OCI-LY3 (cell line): ENCODE results near the gene LEFTY2.
"Not testable (repeated sequence)": the region's sequence is repeated elsewhere in the genome, so short reads cannot be mapped to it uniquely, and the experiment has no call there.

ENCODE experiments used
- H2AFZ ChIP-seq: fragments of 200-600, 300-600 bp; shearing (Covaris generic); 2 replicates; pipeline ENCODE4 v1.6.0; 2014; ENCODE audit warnings: antibody characterized with exemption, low read depth, low read length
- H3K27ac ChIP-seq: fragments of 200-600, 300-600 bp; sonication (generic); 2 replicates; pipeline ENCODE4 v1.5.1; 2014; ENCODE audit warnings: mild to moderate bottlenecking, low read length, moderate library complexity, mixed read lengths
- H3K27me3 ChIP-seq: fragments of 200-600, 300-600 bp; sonication (generic); 2 replicates; pipeline ENCODE4 v1.6.1; 2014; ENCODE audit warnings: low read depth, low read length, mixed read lengths
- H3K36me3 ChIP-seq: fragments of 200-600, 300-600 bp; sonication (generic); replicated peaks from 2 replicates; pipeline ENCODE3; 2014; ENCODE audit warnings: low read depth, low read length, mixed read lengths
- H3K4me1 ChIP-seq: fragments of 300-600, 200-600 bp; sonication (generic); 2 replicates; pipeline ENCODE4 v1.6.1; 2014; ENCODE audit warnings: low read length, mixed read lengths
- H3K4me2 ChIP-seq: fragments of 200-600, 300-600 bp; sonication (generic); 2 replicates; pipeline ENCODE4 v1.6.1; 2014; ENCODE audit warnings: low read length, mixed read lengths
- H3K4me3 ChIP-seq: fragments of 300-600, 200-600 bp; sonication (generic); 2 replicates; pipeline ENCODE4 v1.5.1; 2014; ENCODE audit warnings: antibody characterized with exemption, mild to moderate bottlenecking, low read length, moderate library complexity
- H3K79me2 ChIP-seq: fragments of 300-600, 200-600 bp; shearing (Covaris generic); 2 replicates; pipeline ENCODE4 v1.6.1; 2014; ENCODE audit warnings: mild to moderate bottlenecking, low read length, mixed read lengths
- H3K9ac ChIP-seq: fragments of 300-600, 200-600 bp; shearing (Covaris generic); 2 replicates; pipeline ENCODE4 v1.6.0; 2014; ENCODE audit warnings: mild to moderate bottlenecking, low read length, moderate library complexity
- H3K9me3 ChIP-seq: fragments of 200-600, 300-600 bp; shearing (Covaris generic); 2 replicates; pipeline ENCODE4 v1.6.1; 2014; ENCODE audit warnings: low read length, mixed read lengths; ENCODE audit not compliant: insufficient read depth
- H4K20me1 ChIP-seq: fragments of 200-600, 300-600 bp; sonication (generic); 2 replicates; pipeline ENCODE4 v1.6.1; 2016; ENCODE audit warnings: low read length, mixed read lengths; ENCODE audit not compliant: insufficient read depth
- EZH2phosphoT487 ChIP-seq: fragments of 200-600 bp; shearing (Covaris generic); IDR thresholded peaks from 2 replicates; pipeline ENCODE4 v1.6.1; 2018; ENCODE audit warnings: antibody characterized with exemption, mixed run types, low read depth
- TF ChIP-seq, protein P1 (sequence below): fragments of 200-600, 300-600 bp; sonication (generic); IDR thresholded peaks from 2 replicates; pipeline ENCODE4 v1.5.1; 2014; ENCODE audit warnings: antibody characterized with exemption, low read length, low read depth

The LEFTY2 gene

DNA sequence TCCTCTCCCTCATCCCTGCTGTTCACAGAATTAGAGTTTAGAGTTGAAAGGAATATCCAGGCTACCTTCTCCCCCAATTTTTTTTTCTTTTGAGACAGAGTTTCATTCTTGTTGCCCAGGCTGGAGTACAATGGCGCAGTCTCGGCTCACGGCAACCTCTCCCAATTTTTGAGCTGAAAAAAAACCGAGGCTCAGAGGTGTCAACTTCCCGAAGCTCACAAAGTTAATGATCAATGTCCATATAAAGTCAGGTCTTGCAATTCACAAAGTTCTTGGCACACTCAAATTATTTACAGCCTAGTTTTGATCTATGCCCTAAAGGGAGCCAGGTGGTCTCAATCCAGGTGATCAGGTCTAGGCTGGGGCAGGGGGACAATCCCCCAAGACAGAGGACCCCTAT lies 51.3 kb downstream of the LEFTY2 start:
- Histone ChIP-seq H3K9ac (no peak overlapping the region), H4K20me1 (no peaks in the 10 kb centered on the region), H3K27ac (no peak overlapping the region), H3K9me3 (no peaks in the 10 kb centered on the region), H3K27me3 (no peaks in the 10 kb centered on the region), H3K4me3 (no peak overlapping the region), H3K4me1 (no peaks in the 10 kb centered on the region), H3K36me3 (no peaks in the 10 kb centered on the region), H3K79me2 (no peaks in the 10 kb centered on the region), H3K4me2 (no peak overlapping the region), H2AFZ (no peak overlapping the region)
- TF ChIP-seq, protein P1, sequence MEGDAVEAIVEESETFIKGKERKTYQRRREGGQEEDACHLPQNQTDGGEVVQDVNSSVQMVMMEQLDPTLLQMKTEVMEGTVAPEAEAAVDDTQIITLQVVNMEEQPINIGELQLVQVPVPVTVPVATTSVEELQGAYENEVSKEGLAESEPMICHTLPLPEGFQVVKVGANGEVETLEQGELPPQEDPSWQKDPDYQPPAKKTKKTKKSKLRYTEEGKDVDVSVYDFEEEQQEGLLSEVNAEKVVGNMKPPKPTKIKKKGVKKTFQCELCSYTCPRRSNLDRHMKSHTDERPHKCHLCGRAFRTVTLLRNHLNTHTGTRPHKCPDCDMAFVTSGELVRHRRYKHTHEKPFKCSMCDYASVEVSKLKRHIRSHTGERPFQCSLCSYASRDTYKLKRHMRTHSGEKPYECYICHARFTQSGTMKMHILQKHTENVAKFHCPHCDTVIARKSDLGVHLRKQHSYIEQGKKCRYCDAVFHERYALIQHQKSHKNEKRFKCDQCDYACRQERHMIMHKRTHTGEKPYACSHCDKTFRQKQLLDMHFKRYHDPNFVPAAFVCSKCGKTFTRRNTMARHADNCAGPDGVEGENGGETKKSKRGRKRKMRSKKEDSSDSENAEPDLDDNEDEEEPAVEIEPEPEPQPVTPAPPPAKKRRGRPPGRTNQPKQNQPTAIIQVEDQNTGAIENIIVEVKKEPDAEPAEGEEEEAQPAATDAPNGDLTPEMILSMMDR: no peak
- TF ChIP-seq EZH2phosphoT487: no peak

DNA sequence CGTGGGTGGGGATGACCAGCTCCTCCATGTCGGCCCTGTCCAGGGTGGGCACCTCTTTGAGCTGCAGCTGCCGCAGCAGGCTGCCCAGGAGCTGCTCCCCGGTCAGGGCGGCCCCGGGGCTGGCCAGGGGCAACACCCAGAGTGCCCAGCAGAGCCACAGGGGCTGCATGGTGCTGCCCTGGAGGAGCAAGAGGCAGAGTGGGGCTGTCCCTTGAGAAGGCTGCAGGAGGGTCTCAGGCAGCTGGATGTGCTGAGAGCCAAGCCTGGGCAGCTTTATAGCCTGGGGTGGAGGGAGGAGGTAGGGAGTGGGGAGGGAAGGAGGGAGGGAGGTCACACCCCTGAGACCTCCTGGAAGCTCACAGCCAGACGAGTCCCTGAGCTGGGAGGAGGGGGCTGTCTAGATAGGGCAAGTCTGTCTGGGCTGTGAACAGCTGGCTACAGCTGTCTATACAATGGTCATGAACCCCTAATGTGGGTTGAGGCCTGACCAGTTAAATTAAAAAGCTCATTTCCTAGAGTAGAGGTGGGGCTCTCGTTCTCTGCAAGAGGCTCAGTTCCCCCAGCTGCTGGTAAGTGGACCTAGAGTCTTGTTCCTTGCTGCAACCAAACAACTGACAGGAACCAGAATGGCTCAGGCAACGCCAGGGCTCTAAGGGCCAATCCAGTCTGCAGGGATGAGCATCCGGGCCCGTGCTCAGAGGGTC lies 52.0 kb downstream of the LEFTY2 start, which contains the start of gene LEFTY1:
Gene LEFTY1 (minus strand): TSS at position 249 of the 704 bp plus-strand sequence. CDS start 80 bp downstream, at position 169.
- Histone ChIP-seq H4K20me1 (no peaks in the 10 kb centered on the region), H2AFZ (no peak within 1 kb of the TSS; the same call in 1 of the 2 replicates), H3K27ac (no peak within 1 kb of the TSS), H3K4me2 (no peak within 1 kb of the TSS), H3K4me3 (no peak within 1 kb of the TSS), H3K36me3 (no peaks in the 10 kb centered on the region), H3K79me2 (no peaks in the 10 kb centered on the region), H3K9me3 (no peaks in the 10 kb centered on the region), H3K9ac (no peak within 1 kb of the TSS), H3K4me1 (peaks cover under 1% of the 10 kb centered on the region), H3K27me3 (no peaks in the 10 kb centered on the region)
- TF ChIP-seq, protein P1: no peak
- no peak for TF ChIP-seq EZH2phosphoT487

DNA sequence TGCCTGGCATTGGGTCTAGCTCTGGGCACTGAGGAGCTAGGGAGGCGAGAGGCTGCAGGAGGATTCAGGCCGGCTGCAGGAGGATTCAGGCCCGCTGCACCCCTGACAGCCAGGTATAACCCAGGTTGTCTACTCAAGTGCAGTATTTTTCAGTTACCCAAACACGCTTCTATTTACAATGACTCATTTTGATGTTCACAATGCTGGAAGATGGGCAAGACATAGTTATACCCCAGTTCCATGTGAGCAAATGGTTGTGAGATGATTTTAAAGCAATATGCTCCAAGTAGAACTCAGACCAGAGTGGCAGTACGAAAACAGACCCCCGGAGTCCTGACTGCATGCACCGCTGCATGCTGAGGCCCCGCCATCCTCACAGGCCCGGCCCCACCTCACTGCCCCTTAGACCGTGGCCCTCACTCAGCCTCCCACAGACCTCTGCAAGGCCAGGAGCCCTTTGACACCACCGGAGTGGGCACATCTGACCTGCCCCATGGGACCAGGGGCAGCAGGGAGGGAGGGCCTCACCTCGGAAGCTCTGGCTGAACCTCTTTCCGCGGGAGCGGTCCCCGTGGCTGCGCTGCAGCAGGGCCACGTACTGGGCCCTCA lies 52.6 kb downstream of the LEFTY2 start:
- no peak overlapping the region for H2AFZ ChIP-seq
- peaks cover 6% of the 10 kb centered on the region for H3K4me1 ChIP-seq
- H3K79me2 ChIP-seq: no peaks in the 10 kb centered on the region
- H3K9ac ChIP-seq: no peak overlapping the region
- H3K4me2 ChIP-seq: no peak overlapping the region
- H3K27ac ChIP-seq: no peak overlapping the region
- H3K36me3 ChIP-seq: no peaks in the 10 kb centered on the region
- H3K4me3 ChIP-seq: no peak overlapping the region
- TF ChIP-seq EZH2phosphoT487: no peak
- TF ChIP-seq, protein P1: no peak
- no peaks in the 10 kb centered on the region for H4K20me1 ChIP-seq
- no peaks in the 10 kb centered on the region for H3K27me3 ChIP-seq
- H3K9me3 ChIP-seq: no peaks in the 10 kb centered on the region

DNA sequence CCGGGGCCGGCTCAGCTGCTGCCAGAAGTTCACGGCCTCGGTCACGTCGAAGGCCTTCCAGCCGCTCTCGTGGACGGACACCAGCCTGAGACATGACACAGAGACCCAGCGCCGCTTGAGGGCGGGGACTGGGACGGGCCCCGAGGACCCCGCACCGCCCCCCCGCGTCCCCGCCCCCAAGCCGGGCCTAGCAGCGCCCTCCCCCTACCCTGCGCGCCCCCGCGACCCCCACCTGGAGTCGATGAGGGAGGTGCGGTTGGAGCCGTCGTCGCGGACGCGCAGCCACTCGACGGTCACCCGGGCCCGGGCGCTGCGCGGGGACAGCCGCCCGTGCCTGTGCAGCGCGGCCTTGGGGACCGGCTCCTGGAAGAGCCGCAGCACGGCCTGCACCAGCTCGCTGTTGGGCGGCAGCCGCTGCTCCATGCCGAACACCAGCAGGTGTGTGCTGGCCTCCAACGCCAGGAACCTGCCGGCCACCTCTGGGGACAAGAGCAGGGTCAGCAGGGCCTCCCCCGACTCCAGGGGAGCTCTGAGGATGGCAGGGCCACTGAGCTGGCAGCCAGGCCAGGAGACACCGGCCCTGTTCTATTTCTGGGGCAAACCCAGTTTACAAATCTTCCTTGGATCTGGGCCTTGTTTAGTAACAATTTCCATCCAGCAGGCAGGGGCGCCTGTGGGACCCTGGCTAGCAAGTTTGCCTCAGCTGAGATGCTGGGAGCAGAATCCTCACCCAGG lies 53.3 kb downstream of the LEFTY2 start:
- H3K4me1 ChIP-seq, H3K4me2 ChIP-seq, H3K36me3 ChIP-seq, H3K9me3 ChIP-seq, H3K27ac ChIP-seq, H2AFZ ChIP-seq, H4K20me1 ChIP-seq, H3K79me2 ChIP-seq, H3K4me3 ChIP-seq, H3K9ac ChIP-seq, H3K27me3 ChIP-seq: not testable (repeated sequence)
